HG03521 (cell line): Measurements from ENCODE around the gene UMODL1.
"Not testable (repeated sequence)": the region's sequence is repeated elsewhere in the genome, so short reads cannot be mapped to it uniquely, and the experiment has no call there.

Source experiments
- ATAC-seq: cut with Tn5 transposase; IDR thresholded peaks from one replicate; pipeline ENCODE4 v1.9.1; 2021; ENCODE audit warnings: mild to moderate bottlenecking, moderate library complexity; ENCODE audit not compliant: unreplicated experiment

Gene UMODL1

DNA sequence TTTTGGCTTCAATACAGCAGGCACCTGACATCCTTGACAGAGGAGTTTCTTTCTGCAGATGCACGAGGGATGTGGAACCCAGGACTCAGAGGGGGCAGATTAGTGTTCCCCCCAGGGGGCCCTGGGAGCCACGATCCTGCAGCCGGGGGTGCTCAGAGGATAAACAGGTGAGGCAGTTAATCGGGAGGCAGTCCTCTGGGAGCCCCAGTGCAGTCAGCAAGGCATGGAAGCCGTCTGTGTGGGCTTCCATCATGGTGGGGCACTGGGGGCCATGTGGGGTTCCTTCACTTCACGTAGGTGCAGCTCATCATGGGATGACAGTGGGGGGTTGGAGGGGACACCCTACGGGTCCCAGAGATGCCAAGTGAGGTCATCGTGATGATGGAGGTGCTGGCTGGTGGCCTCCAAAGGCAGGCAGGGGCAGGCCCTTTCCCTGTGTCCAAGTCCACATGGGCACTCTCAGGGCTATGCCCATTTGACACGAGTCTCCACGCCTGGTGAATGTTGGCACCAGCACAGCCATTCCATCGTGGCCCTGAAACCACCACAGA, 88.5 kb downstream of the UMODL1 start:
- ATAC-seq = no peak

DNA sequence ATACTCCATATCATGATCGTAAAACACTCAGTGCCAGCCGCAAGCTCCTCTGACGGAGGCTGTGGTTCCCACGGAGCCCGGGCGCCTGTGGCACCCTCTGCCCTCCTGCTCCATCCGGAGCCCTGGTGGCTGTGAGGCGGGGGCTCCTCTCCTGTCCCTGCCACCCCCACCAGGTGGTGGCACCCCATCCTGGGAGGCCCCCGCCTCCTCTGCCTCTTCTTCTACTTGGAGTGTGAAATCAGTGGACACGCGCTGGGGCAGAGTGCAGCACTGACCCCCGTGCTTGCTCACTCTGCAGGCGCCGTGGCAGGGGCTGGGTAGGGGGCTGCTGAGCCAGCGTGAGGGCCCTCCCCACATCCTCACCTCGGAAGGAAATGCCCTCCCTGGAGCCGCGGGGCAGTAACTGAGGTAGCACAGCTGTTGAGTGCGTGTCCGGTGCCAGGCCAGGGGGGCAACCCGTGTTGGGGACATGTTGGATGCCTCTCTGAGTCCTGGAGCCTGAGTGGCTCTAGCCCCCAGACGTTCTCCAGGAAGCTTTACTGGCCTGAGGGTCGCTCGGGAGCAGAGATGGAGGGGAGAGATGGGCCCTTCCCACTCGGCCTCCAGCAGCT, 89.1 kb downstream of the UMODL1 start:
- ATAC-seq = no peak

DNA sequence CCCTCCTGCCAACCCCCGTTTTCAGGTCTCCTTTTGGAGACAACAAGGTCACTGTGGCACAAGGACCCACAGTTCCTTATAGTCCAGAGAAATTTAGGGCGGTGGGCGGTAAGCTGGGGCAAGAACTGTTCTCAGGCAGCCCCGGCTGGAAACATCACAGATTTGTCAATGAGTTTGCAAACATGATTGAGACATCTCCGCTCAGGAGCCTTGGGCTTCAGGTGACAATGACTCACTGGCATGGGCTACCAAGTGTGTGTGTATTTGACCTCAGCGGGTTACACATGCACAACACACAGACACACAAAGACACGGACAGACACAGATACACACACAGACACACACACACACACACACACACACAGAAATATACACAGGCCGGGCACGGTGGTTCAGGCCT, 89.6 kb downstream of the UMODL1 start:
- no peak for ATAC-seq

DNA sequence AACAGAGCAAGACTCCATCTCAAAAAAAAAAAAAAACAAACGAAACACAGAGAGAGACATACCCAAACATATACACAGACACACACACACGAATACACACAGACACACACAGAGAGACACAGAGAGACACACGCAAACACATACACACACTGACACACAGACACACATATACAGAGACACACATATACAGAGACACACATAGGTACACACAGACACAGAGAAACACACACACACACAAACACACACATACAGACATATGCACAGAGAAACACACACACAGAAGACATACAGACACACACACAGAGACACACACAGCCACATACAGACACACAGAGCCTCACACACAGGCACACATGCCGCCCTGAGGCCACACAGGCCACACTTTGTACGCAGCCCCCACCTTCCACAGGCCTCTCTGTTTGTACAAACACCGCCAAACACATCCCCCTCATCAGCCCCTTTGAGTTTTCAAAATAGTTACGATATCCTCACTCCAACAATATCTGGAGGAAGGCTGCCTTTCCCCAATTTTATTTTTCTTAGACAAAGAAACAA, 90.4 kb downstream of the UMODL1 start:
- no peak for ATAC-seq

DNA sequence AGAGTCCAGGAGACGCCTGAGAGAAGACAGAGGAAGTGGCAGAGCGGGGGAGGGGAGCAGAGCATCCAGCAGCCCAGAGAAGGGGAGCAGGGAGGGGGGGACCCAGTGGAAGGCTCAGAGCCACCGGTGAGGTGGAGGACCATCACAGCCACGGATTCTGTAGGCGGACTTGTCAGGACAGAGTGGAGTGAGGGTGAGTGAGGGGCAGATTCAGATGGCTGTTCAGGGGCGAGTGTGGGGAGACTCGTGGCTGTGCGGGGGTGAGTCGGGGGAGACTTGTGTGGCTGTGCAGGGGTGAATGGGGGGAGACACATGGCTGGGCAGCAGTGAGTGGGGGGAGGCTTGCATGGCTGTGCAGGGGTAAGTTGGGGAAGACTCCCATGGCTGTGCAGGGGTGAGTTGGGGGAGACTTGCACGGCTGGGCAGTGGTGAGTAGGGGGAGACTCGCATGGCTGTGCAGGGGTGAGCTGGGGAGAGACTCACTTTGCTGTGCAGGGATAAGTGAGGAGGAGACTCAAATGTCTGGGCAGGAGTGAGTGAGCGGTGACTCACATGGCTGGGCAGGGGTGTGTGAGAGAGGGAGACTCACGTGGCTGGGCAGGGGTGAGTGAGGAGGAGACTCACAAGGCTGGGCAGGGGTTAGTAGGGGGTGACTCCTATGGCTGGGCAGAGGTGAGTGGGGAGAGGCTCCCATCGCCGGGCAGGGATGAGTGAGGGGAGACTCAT, 91.0 kb downstream of the UMODL1 start:
- no peak for ATAC-seq

DNA sequence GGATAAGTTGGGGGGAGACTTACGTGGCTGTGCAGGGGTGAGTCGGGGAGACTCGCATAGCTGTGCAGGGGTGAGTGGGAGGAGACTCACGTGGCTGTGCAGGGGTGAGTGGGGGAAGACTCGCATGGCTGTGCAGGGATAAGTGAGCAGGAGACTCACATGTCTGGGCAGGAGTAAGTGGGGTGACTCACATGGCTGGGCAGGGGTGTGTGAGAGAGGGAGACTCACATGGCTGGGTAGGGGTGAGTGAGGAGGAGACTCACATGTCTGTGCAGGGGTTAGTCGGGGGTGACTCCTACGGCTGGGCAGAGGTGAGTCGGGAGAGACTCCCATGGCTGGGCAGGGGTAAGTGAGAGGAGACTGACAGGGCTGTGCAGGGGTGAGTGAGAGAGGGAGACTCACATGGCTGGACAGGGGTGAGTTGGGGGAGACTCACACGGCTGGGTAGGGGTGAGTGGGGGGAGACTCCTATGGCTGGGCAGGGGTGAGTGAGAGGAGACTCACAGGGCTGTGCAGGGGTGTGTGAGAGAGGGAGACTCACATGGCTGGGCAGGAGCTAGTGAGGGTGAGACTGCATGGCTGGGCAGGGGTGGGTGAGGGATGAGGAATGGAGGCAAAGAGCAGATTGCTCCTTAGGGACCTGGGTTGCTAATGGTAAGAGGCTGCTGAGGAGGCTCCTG, 91.9 kb downstream of the UMODL1 start:
- no peak for ATAC-seq

DNA sequence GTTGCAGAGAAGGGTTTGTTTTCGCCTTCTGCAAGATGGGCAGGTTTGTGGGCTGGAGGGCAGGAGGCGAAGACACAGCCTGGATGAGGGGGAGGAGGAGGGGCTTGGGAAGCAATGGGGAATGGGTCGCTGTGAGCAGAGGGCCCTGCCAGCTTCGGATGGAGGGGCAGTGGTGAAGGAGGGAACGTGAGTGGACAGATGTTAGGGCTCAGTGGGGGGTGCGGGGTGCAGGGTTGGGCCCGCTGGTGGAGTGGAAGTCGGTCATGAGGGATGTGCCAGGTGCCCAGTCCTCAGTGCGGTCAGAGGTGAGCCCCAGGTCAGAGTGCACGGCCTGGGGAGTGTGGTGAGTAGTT, 92.4 kb downstream of the UMODL1 start:
- ATAC-seq = no peak

DNA sequence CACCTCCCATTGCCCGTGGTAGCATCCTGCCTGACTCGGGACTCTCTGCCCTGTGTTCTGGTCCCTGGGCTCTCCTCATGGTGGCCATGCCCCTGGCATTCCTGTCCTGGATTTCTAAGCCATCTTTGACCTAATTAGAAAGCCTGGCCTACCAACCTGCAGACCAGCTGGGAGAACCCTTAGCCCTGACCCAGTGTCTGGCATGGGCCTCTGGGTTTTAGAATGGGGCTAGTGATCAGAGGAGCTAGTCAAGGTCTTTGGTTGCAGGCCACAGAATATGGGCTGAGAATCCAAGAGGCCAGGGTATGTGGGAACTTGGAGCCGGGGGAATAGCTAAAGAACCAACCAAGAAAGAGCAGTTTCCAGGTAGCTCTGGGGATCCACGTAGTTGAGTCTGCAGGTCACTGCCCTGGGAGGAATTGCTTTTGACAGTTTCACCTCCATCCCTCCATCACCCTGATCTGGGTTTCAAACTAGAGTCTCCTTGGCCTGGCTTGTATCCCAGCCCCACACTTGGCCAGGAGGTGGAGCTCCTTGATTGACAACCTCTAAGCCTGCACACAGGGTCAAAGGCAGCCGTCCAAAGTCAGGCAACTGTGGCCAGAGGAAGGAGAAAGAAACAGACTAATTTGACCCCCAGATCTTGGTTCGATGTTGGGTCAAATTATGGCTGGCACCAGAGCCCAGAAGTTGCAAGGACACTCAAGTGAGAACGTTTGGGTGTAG, 93.1 kb downstream of the UMODL1 start:
- no peak for ATAC-seq

DNA sequence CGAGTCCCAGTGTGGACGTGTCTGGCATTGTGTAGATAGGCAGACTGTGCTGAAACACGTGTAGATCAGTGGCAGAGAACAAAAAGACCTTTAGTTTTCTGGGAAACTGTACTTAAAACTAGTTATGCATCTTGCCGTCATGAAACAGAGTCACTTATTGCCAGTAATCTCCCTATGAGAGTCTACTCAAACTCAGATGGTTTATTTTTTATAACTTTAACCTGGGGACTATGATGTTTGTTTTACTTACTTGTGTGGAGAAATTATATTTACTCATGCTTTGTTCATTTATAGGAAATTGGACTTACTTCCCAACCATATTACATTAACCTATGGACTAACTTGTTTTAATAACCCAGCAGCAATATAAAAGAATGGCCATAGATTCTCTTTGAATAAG, 93.7 kb downstream of the UMODL1 start:
- no peak for ATAC-seq

DNA sequence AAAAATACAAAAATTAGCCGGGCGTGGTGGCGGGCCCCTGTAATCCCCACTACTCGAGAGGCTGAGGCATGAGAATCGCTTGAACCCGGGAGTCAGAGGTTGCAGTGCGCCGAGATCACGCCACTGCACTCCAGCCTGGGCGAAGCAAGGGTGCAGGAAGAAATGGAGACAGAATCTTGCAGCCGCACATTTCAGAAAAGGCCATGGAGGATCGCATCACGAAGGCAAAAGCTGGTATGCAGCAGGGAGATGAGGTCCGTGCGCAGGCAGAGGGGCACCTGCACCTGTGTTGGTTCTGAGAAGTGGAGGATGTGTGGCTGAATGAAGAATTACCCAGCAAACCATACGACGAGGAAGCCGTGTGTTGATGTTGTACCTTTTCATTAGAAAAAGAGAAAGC, 94.8 kb downstream of the UMODL1 start:
- no peak for ATAC-seq

DNA sequence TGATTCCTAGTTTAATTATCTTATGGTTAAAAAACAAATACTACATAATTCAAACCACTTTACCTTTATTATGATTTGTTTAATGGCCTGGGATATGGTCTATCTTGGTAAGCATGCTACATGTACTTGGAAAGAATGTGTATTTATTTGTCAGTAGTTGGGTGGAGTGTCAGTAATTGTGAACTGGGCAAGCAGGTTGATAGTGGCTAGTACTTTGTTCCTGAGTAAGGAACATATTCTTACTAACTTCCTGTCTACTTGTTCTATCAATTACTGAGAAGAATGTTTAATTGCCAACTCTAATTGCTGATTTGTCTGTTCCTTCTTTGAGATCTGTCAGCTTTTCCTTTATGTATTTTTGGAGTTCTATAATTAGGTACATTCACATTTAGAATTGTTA, 98.6 kb downstream of the UMODL1 start:
- no peak for ATAC-seq

DNA sequence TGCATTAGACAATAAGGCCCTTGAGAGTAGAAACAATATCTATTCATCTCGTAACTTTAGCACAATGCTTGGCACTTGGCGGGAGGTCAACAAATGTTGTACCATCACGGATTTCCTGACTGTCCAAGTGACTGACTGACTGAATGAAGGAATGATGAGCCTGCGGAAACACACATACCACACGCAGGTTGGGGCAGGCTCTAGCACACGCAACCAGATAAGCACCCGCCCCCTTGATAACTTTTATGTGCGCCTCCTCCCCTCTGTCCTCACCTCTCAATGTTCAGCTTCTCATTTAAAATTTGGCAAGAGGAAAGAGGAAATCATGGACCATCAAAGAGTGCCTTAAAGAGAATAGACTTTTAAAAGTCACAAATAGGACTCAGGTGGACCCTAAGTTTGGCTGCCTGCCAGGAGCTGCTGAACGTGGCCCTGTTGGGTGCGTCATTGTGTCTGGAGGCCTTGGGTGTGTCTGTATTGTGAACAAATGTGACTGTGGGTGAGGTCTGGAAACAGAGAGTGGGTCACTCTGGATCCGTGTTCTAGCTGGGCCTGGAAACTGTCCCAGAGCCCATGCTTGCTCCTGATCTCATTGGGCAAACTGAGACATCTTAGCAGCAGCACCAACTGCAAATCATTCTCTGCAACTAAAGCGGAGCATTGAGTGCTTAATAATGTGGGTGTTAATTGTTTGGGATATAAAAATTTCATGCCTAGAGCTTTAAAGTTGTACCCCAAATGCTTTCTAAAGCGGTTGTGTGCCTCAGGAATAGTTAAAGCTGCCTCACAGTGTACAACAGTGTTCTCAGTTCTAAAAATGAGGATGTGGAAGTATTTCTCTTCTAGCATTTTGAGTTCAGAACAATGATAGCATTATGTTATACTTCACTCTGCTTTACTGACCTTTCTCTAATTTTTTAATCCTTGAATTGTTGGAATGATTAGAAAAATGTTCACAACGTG, 100.3 kb downstream of the UMODL1 start:
- no peak for ATAC-seq

DNA sequence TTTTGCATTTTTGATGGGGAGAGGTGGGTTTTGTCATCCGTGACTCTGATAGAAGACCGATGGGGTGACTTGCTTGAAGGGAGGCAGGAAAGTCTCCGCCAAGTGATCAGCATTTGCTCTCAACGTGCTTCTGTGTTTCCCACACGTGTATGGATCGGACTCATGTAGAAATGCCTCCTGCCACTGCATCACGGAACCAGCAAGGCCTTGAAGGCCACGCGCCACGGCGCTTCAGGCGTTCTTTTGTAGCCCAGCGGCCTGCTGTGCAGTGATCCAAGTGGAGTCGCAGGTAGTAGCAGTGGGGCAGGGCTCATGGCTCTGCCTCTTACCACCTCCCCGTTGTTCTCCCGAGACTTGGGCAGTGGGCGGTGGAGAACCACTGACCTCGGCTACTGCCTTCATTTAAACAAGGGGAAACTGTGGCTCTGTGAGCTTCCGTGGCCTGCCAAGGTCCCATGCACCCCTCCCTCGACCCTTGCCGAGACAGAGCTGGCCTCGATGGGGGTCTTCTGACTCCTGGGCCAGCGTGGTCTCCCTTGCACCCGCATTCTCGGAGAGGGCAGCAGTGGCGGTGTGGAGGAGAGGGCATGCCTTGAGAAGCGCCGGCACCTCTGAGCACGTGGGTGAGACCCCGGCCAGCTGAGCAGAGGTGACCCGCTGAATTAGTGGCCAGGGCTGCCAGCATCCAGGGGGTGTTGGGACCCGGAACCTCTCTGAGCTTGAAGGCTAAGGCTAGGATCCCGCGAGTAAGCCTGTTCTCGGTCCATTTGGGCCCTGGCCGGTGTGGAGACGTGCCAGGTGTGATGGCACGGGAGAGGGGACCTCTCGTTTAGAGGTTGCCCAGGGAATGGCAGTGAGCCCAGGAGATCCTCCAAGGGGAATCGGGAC, 101.7 kb downstream of the UMODL1 start:
- ATAC-seq = no peak

DNA sequence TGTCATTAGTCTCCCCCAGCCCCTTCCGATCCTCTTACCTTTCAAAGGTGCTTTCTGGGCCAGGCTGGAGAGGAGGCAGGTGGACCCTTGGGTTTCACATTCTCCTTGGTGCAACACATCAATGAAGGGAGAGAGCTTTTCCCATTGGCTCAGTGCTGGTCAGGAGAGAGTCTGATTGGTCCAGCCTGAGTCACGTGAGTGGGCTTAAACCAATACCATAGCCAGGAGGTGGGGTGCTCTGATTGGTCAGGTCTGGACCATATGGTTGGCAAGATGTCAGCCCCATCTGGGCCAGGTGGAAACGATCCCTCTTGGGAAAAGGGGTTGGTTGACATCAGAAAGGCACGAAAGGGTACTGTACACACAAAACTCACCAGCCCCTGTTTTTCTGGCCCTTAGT, 103.1 kb downstream of the UMODL1 start:
- ATAC-seq = no peak

DNA sequence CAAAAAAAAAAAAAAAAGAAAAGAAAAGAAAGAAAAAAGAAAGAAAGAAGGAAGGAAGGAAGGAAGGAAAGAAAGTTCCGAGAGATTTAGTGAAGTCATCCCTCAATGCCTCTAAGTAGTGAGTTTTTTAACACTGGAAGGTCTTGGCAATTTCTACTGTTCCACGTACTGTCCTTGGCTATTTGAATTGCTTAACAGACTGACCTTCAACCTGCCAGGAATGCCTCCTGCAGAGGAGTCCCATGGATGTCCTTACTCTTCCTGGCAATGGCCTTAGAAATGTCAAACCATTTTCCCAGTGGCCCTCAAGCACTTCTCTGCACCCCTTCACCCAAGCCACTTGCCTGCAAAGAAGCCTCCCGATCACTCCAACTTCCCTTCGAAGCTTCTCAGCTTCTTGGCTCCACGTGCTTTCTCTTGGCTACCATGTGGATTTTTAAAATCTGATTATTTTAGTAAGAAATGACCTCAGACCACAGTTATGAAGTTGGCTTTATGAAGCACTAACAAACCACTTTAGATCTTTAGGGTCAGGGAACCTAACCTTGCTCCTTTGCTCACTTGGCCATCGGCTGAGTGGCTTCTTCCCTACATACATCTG, 104.1 kb downstream of the UMODL1 start:
- no peak for ATAC-seq

DNA sequence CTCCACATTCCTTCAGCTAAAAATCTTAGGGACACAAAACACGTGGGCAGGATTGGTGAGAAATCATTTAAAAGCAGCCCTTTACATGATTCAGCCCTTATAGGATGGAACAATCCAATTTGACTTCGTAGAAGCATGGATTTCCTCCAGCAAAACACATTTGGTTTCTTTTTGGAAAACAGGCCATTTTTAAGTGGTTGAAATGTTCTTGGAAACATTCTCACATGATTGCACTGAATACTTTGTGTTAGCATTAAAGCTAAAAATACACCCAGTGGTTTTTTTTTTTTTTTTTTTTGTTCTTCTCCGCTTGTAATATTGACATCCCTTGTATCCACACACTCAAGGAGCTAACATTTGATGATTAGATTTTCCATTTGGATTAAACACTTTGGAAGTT, 105.7 kb downstream of the UMODL1 start:
- no peak for ATAC-seq

DNA sequence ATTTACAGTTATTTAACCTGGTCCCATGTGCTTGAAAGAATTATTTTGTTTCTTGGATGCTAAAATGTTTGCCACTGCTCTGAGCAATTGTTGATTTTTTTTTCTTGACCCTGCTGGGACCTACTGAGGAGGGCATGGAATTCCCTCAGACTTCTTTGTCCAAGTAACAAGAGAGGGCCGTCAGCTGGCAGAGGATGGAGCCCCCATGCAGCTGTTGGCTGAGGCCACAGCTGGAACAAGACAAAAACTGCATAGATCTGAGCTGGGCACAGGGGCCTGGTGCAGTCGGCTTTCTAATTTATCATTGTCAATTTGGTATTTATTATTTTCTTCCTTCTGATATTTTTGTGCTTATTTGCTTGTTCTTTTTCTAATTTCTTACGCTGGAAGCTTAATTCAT, 108.2 kb downstream of the UMODL1 start:
- no peak for ATAC-seq

DNA sequence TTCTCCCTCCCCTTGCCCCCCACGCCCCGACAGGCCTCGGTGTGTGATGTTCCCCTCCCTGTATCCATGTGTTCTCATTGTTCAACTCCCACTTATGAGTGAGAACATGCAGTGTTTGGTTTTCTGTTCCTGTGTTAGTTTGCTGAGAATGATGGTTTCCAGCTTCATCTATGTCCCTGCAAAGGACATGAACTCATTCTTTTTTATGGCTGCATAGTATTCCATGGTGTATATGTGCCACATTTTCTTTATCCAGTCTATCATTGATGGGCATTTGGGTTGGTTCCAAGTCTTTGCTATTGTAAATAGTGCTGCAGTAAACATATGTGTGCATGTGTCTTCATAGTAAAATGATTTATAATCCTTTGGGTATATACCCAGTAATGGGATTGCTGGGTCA, 108.9 kb downstream of the UMODL1 start:
- not testable (repeated sequence) for ATAC-seq
